ENCODE measurements around the gene PRRX1. TPM values are rescaled to one million over a fixed set of nuclear protein-coding genes. Genes with fewer than 3 reads are reported as not detected.

PRRX1 gene
- total and polyA plus RNA-seq, 2 of the 13 experiments (the other 11 are each of a cell fraction or from before 2014, with no cell fraction given) = not detected

DNA sequence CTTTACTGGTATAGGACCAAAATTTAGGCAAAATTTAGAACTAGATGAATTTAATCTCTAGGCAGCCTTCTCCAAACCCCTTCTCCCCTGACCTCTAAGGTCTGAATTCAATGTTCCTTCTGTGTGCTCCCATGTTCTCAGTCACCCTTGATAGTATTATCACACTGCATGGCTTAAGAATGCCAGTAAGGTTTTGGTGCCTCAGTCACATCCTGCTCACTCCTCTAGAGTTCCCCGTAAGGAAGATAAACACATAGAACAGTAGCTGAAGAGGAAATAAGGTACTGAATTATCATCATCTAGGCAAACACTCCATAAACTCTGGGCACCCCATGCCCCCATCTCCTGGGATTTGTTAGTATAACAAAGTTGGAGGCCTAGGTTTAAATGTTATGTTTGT is 18.2 kb downstream of the PRRX1 start:
- no peak overlapping the region for H3K27ac ChIP-seq (ENCODE audit: extremely low read length, insufficient read depth, low read length)
- no peak overlapping the region for H3K4me3 ChIP-seq (replicated peaks in 1 of 3; ENCODE audit: insufficient read depth in 1 of 3, low read depth in 2 of 3, low read length in 3 of 3)
- no peaks in the 10 kb centered on the region for H3K4me1 ChIP-seq (ENCODE audit: insufficient read depth, low read length)
- no peak for ATAC-seq
- H3K9ac ChIP-seq (ENCODE audit: insufficient read depth, low read depth, low read length) = no peak overlapping the region
- no peaks in the 10 kb centered on the region for H4K20me1 ChIP-seq (ENCODE audit: insufficient read depth, low read length)
- H3K36me3 ChIP-seq (replicated peaks in 1 of 2; ENCODE audit: control insufficient read depth in 1 of 2, insufficient read depth in 2 of 2, low read length in 2 of 2) = no peaks in the 10 kb centered on the region
- FAIRE-seq = no peak
- intact Hi-C loops (cut with micrococcal nuclease; ENCODE audit: unreplicated experiment) = no loop called here
- 10% methylated on average over 1 of the region's 1 CpG for WGBS (ENCODE audit: low lambda C conversion rate)
- H3K4me2 ChIP-seq (ENCODE audit: low read depth, low read length) = no peak overlapping the region
- H3K27me3 ChIP-seq (ENCODE audit: control insufficient read depth in 1 of 2, insufficient read depth in 2 of 2, low read length in 2 of 2) = 0 out of 5 replicates have a peak, but pooled peaks cover 0 to 5% of the 10 kb centered on the region in 2 experiments
- no peaks in the 10 kb centered on the region for H3K9me3 ChIP-seq (ENCODE audit: low read length)
- CTCF ChIA-PET (ENCODE audit: low intra/inter-chr PET ratio, low total read pairs) = no interaction called here
- in situ Hi-C loops (cut with HindIII; ENCODE audit: extremely low pct_ligation_motif_present, low pct_unique_long_range_greater_than_20kb) = no loop called here
- TF ChIP-seq, protein P1, sequence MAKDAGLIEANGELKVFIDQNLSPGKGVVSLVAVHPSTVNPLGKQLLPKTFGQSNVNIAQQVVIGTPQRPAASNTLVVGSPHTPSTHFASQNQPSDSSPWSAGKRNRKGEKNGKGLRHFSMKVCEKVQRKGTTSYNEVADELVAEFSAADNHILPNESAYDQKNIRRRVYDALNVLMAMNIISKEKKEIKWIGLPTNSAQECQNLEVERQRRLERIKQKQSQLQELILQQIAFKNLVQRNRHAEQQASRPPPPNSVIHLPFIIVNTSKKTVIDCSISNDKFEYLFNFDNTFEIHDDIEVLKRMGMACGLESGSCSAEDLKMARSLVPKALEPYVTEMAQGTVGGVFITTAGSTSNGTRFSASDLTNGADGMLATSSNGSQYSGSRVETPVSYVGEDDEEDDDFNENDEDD (CRISPR knock-in tag; IDR thresholded peaks at IDR 0.05; ENCODE audit: borderline replicate concordance) = no peak
- TF ChIP-seq PRPF4 (IDR thresholded peaks at IDR 0.05; ENCODE audit: low read depth, low read length, poor library complexity, severe bottlenecking) = no peak
- TF ChIP-seq ZNF619 (CRISPR knock-in tag; IDR thresholded peaks at IDR 0.05) = no peak
- no peak for TF ChIP-seq ZNF501 (CRISPR knock-in tag; IDR thresholded peaks at IDR 0.05)
- TF ChIP-seq, protein P2, sequence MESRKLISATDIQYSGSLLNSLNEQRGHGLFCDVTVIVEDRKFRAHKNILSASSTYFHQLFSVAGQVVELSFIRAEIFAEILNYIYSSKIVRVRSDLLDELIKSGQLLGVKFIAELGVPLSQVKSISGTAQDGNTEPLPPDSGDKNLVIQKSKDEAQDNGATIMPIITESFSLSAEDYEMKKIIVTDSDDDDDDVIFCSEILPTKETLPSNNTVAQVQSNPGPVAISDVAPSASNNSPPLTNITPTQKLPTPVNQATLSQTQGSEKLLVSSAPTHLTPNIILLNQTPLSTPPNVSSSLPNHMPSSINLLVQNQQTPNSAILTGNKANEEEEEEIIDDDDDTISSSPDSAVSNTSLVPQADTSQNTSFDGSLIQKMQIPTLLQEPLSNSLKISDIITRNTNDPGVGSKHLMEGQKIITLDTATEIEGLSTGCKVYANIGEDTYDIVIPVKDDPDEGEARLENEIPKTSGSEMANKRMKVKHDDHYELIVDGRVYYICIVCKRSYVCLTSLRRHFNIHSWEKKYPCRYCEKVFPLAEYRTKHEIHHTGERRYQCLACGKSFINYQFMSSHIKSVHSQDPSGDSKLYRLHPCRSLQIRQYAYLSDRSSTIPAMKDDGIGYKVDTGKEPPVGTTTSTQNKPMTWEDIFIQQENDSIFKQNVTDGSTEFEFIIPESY (CRISPR knock-in tag; IDR thresholded peaks at IDR 0.05) = no peak
- TF ChIP-seq ESRRA (CRISPR knock-in tag; IDR thresholded peaks at IDR 0.05; ENCODE audit: low read depth) = no peak
- no peak for TF ChIP-seq FOXO1 (CRISPR knock-in tag; IDR thresholded peaks at IDR 0.05)
- no peak for TF ChIP-seq ZNF460 (CRISPR knock-in tag; IDR thresholded peaks at IDR 0.05; ENCODE audit: borderline replicate concordance)
- TF ChIP-seq SP5 (CRISPR knock-in tag; IDR thresholded peaks at IDR 0.05; ENCODE audit: borderline replicate concordance, low read depth) = no peak
- no peak for TF ChIP-seq ZC3H13 (CRISPR knock-in tag; IDR thresholded peaks at IDR 0.05)
- DNase-seq (ENCODE audit: low spot score) = no peak
- no peak overlapping the region for H2AFZ ChIP-seq (ENCODE audit: low read length)
- BruUV-seq (replicated peaks) = no TSS peak
- POLR2A ChIA-PET = no interaction called here
- H3K79me2 ChIP-seq (ENCODE audit: insufficient read depth, low read length) = no peaks in the 10 kb centered on the region

Measured in HepG2 (cell line).